Ishikawa (cell line): Measurements from ENCODE around the gene DICER1.

Experiments used
- CREB1 ChIP-seq: IDR thresholded peaks from 2 replicates; pipeline ENCODE4 v1.6.1; 2012; ENCODE audit warnings: low read depth
- EP300 ChIP-seq: IDR thresholded peaks from 2 replicates; pipeline ENCODE4 v1.6.1; 2012; ENCODE audit warnings: borderline replicate concordance
- FOXM1 ChIP-seq: IDR thresholded peaks from 2 replicates; pipeline ENCODE4 v1.6.1; 2012; ENCODE audit warnings: low read depth, borderline replicate concordance
- RAD21 ChIP-seq: IDR thresholded peaks from 2 replicates; pipeline ENCODE4 v1.6.1; 2012; ENCODE audit warnings: low read depth
- TF ChIP-seq, protein P1 (sequence below): IDR thresholded peaks from 2 replicates; pipeline ENCODE4 v1.6.1; 2012
- TF ChIP-seq, protein P2 (sequence below): IDR thresholded peaks from 2 replicates; pipeline ENCODE4 v1.6.1; 2012

DNA sequence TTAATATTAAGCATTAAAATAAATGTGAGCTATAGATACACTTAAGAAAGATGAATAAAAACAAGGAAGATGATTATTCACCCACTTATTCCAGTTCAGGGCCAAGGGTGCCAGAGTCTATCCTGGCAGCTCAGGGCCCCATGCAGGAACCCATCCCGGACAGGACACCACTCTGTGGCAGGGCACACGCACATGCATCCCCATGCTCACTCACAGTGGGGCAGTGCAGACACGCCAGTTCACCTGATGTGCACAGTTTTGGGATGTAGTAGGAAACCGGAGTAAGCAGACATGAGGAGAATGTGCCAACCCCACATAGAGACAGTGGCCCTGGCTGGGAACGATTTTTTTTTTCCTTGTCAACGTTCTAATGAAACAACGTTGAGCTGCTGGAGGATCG lies 47.2 kb downstream of the DICER1 start:
- TF ChIP-seq RAD21 (no peak), FOXM1 (no peak), EP300 (no peak), CREB1 (no peak)
- TF ChIP-seq, protein P1, sequence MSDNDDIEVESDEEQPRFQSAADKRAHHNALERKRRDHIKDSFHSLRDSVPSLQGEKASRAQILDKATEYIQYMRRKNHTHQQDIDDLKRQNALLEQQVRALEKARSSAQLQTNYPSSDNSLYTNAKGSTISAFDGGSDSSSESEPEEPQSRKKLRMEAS = no peak
- TF ChIP-seq, protein P2, sequence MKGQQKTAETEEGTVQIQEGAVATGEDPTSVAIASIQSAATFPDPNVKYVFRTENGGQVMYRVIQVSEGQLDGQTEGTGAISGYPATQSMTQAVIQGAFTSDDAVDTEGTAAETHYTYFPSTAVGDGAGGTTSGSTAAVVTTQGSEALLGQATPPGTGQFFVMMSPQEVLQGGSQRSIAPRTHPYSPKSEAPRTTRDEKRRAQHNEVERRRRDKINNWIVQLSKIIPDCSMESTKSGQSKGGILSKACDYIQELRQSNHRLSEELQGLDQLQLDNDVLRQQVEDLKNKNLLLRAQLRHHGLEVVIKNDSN = no peak
